ENCODE measurements around the gene GNAI3. TPM values are rescaled to one million over a fixed set of nuclear protein-coding genes. Genes with fewer than 3 reads are reported as not detected.

GNAI3 gene
- total and polyA plus RNA-seq, 2 of the 13 experiments (the other 11 are each of a cell fraction or from before 2014, with no cell fraction given) = 4.3 to 9.0 TPM

- H4K20me1 ChIP-seq (ENCODE audit: insufficient read depth, low read length) = no peaks in the 10 kb centered on the region
- BruUV-seq (replicated peaks) = no TSS peak
- peaks cover 12% of the 10 kb centered on the region for H3K4me1 ChIP-seq (ENCODE audit: insufficient read depth, low read length)
- H3K4me2 ChIP-seq (ENCODE audit: low read depth, low read length) = no peak overlapping the region
- FAIRE-seq (no peak), DNase-seq (ENCODE audit: low spot score) (no peak), ATAC-seq (no peak)
- no peaks in the 10 kb centered on the region for H3K9me3 ChIP-seq (ENCODE audit: low read length)
- no peak overlapping the region for H3K27ac ChIP-seq (ENCODE audit: extremely low read length, insufficient read depth, low read length)
- no peak overlapping the region for H2AFZ ChIP-seq (ENCODE audit: low read length)
- H3K79me2 ChIP-seq (ENCODE audit: insufficient read depth, low read length) = no peaks in the 10 kb centered on the region
- no peaks in the 10 kb centered on the region for H3K36me3 ChIP-seq (replicated peaks in 1 of 2; ENCODE audit: control insufficient read depth in 1 of 2, insufficient read depth in 2 of 2, low read length in 2 of 2)
- in situ Hi-C loops (cut with HindIII; ENCODE audit: extremely low pct_ligation_motif_present, low pct_unique_long_range_greater_than_20kb) = no loop called here
- no peak overlapping the region for H3K9ac ChIP-seq (ENCODE audit: insufficient read depth, low read depth, low read length)
- intact Hi-C loops (cut with micrococcal nuclease; ENCODE audit: unreplicated experiment) = no loop called here
- 23% methylated on average over 14 of the region's 14 CpGs for WGBS (ENCODE audit: low lambda C conversion rate)
- TF ChIP-seq NFE2 (CRISPR knock-in tag; IDR thresholded peaks at IDR 0.05) (no peak), HES4 (CRISPR knock-in tag; IDR thresholded peaks at IDR 0.05; ENCODE audit: borderline replicate concordance) (no peak), CEBPG (CRISPR knock-in tag; IDR thresholded peaks at IDR 0.05) (no peak), FOXC1 (CRISPR knock-in tag; IDR thresholded peaks at IDR 0.05; ENCODE audit: borderline replicate concordance) (no peak), SKI (IDR thresholded peaks at IDR 0.05; ENCODE audit: partially characterized antibody) (no peak), ZNF687 (CRISPR knock-in tag; IDR thresholded peaks at IDR 0.05) (no peak), ZNF605 (CRISPR knock-in tag; IDR thresholded peaks at IDR 0.05) (no peak), ZNF703 (CRISPR knock-in tag; IDR thresholded peaks at IDR 0.05; ENCODE audit: borderline replicate concordance) (no peak), HOXA5 (CRISPR knock-in tag; IDR thresholded peaks at IDR 0.05) (no peak)
- ChIA-PET CTCF (ENCODE audit: low intra/inter-chr PET ratio, low total read pairs) (no interaction called here), POLR2A (no interaction called here)
- H3K4me3 ChIP-seq (replicated peaks in 1 of 3; ENCODE audit: insufficient read depth in 1 of 3, low read depth in 2 of 3, low read length in 3 of 3) = no peak overlapping the region
- peaks cover 4 to 42% of the 10 kb centered on the region in 2 experiments; a peak in 3 of 5 replicates for H3K27me3 ChIP-seq (ENCODE audit: control insufficient read depth in 1 of 2, insufficient read depth in 2 of 2, low read length in 2 of 2)
These were observed 27.1 kb upstream of the GNAI3 start for GRCh38 chr1:109521002-109521951.
